ENCODE measurements around the gene MTF1. TPM values are rescaled to one million over a fixed set of nuclear protein-coding genes. Genes with fewer than 3 reads are reported as not detected.

Gene MTF1
- total RNA-seq, 4 donors from 2014 or later = 3.8 to 7.6 (median 5.4) TPM

GRCh38 chr1:37850352-37850955, 8.9 kb downstream of the MTF1 start:
- TF ChIP-seq, protein P1, sequence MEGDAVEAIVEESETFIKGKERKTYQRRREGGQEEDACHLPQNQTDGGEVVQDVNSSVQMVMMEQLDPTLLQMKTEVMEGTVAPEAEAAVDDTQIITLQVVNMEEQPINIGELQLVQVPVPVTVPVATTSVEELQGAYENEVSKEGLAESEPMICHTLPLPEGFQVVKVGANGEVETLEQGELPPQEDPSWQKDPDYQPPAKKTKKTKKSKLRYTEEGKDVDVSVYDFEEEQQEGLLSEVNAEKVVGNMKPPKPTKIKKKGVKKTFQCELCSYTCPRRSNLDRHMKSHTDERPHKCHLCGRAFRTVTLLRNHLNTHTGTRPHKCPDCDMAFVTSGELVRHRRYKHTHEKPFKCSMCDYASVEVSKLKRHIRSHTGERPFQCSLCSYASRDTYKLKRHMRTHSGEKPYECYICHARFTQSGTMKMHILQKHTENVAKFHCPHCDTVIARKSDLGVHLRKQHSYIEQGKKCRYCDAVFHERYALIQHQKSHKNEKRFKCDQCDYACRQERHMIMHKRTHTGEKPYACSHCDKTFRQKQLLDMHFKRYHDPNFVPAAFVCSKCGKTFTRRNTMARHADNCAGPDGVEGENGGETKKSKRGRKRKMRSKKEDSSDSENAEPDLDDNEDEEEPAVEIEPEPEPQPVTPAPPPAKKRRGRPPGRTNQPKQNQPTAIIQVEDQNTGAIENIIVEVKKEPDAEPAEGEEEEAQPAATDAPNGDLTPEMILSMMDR (IDR thresholded peaks at IDR 0.05) = no peak
- TF ChIP-seq EP300 (IDR thresholded peaks at IDR 0.05) (no peak), POLR2AphosphoS5 (IDR thresholded peaks at IDR 0.05) (no peak), POLR2A (IDR thresholded peaks at IDR 0.05) (no peak)
- no peaks in the 10 kb centered on the region for H3K27me3 ChIP-seq
- WGBS, 2 donors (ENCODE audit: low coverage in 1 of 2) = 85% methylated on average over 6 of the region's 6 CpGs
- ATAC-seq = no peak
- no peak overlapping the region for H3K27ac ChIP-seq
- no peaks in the 10 kb centered on the region for H3K9me3 ChIP-seq
- H3K36me3 ChIP-seq = peaks cover 0 to 42% of the 10 kb centered on the region in 2 donors
- no peak overlapping the region for H3K4me3 ChIP-seq
- H3K4me1 ChIP-seq = peaks cover 0 to 83% (median 14%) of the 10 kb centered on the region in 3 donors

DNA sequence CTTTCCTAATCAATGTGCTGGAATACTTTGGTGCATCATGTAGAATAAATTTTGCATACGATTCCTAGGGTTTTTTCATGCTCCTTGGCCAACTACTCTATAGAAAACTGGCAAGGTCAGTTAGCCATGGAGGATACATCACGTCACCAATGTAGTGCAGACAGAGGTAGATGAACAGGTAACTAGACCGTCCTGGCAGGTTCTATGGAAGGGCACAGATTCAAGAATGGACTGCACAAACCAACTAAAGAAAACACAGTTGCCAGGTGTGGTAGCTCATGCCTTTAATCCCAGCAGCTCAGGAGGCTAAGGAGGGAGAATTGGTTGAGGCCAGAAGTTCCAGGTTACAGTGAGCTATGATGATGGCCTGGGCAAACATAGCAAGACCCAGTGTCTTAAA, 9.9 kb downstream of the MTF1 start:
- H3K4me1 ChIP-seq = peaks cover 0 to 74% (median 9%) of the 10 kb centered on the region in 3 donors
- peaks cover 0 to 35% of the 10 kb centered on the region in 2 donors for H3K36me3 ChIP-seq
- ATAC-seq = no peak
- TF ChIP-seq POLR2AphosphoS5 (IDR thresholded peaks at IDR 0.05) (no peak), POLR2A (IDR thresholded peaks at IDR 0.05) (no peak), EP300 (IDR thresholded peaks at IDR 0.05) (no peak)
- TF ChIP-seq, protein P1 (IDR thresholded peaks at IDR 0.05) = no peak
- 79 to 80% methylated on average over 2 to 3 of the region's 3 CpGs for WGBS, 2 donors (ENCODE audit: low coverage in 1 of 2)
- H3K4me3 ChIP-seq = no peak overlapping the region
- H3K27ac ChIP-seq = no peak overlapping the region
- no peaks in the 10 kb centered on the region for H3K9me3 ChIP-seq
- no peaks in the 10 kb centered on the region for H3K27me3 ChIP-seq

DNA sequence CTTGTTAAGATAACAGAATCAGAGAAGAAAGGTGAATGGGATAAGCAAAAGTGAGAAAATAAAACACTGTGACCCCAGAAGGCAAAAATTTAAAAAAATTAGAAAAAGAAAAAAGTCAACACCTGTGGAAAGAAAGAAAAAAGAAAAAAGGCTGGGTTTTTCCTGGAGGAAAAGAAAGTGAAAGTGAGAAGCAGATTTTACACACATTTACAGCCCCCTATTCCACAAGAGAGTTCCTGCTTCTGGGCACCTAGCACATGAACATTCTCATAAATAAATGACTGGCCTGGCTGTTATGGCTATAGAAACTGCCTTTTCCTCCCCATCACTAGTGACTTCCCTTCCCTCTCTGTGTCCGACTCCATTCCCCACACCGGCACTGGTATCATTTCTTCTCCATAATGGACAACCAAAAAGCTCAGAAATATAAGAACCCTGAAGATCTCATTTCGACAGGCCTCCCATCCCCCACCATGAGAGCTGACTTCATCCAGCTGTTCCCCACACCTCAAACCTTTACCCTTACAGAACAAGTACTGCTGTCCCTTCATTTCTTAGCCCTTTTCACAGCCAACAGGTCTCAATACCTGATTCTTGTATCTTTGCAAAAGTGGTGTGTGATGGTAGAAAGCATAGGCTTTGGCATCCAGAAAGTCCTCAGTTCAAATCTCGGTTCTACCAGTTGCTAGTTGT, 12.6 kb downstream of the MTF1 start:
- Histone ChIP-seq H3K4me1 (peaks cover 0 to 48% (median 6%) of the 10 kb centered on the region in 3 donors), H3K9me3 (no peaks in the 10 kb centered on the region), H3K36me3 (peaks cover 0 to 24% of the 10 kb centered on the region in 2 donors), H3K27ac (no peak overlapping the region), H3K4me3 (no peak overlapping the region), H3K27me3 (no peaks in the 10 kb centered on the region)
- ATAC-seq = no peak
- TF ChIP-seq EP300 (IDR thresholded peaks at IDR 0.05) (no peak), POLR2AphosphoS5 (IDR thresholded peaks at IDR 0.05) (no peak), POLR2A (IDR thresholded peaks at IDR 0.05) (no peak)
- TF ChIP-seq, protein P1 (IDR thresholded peaks at IDR 0.05) = no peak
- 73 to 89% methylated on average over 4 of the region's 4 CpGs for WGBS, 2 donors (ENCODE audit: low coverage in 1 of 2)

GRCh38 chr1:37845786-37846185, 13.6 kb downstream of the MTF1 start:
- ATAC-seq = no peak
- 67 to 74% methylated on average over 1 to 3 of the region's 3 CpGs for WGBS, 2 donors (ENCODE audit: low coverage in 1 of 2)
- H3K9me3 ChIP-seq = no peaks in the 10 kb centered on the region

More at GRCh38 chr1:37845786-37846185, 13.6 kb downstream of the MTF1 start:
- no peak for TF ChIP-seq POLR2A (IDR thresholded peaks at IDR 0.05)
- TF ChIP-seq, protein P1 (IDR thresholded peaks at IDR 0.05) = no peak
- TF ChIP-seq EP300 (IDR thresholded peaks at IDR 0.05) = no peak
- TF ChIP-seq POLR2AphosphoS5 (IDR thresholded peaks at IDR 0.05) = no peak
- H3K27me3 ChIP-seq = no peaks in the 10 kb centered on the region
- no peak overlapping the region for H3K4me3 ChIP-seq
- H3K27ac ChIP-seq = no peak overlapping the region
- H3K4me1 ChIP-seq = peaks cover 0 to 43% (median 1%) of the 10 kb centered on the region in 3 donors
- peaks cover 0 to 29% of the 10 kb centered on the region in 2 donors for H3K36me3 ChIP-seq
